K562 (cell line): ENCODE results near the gene KCP. TPM values are rescaled to one million over a fixed set of nuclear protein-coding genes. Genes with fewer than 3 reads are reported as not detected.

Source experiments
- DNMT1 ChIP-seq: fragments of 450-650 bp; IDR thresholded peaks from 2 replicates; pipeline ENCODE4 v1.6.1; 2016; ENCODE audit warnings: antibody characterized with exemption, mild to moderate bottlenecking
- RBBP5 ChIP-seq: fragments of 200-600 bp; sonication (generic); IDR thresholded peaks from 2 replicates; pipeline ENCODE4 v1.6.1; 2012; ENCODE audit warnings: borderline replicate concordance, mild to moderate bottlenecking, low read length, control low read depth, inconsistent platforms; ENCODE audit not compliant: insufficient read depth, poor library complexity, severe bottlenecking
- RFX1 ChIP-seq: fragments of 450-650 bp; IDR thresholded peaks from 2 replicates; pipeline ENCODE4 v1.6.1; 2016; ENCODE audit warnings: mild to moderate bottlenecking, moderate library complexity
- STAT5A ChIP-seq: IDR thresholded peaks from 2 replicates; pipeline ENCODE4 v1.6.1; 2012; ENCODE audit warnings: low read length, inconsistent platforms, borderline replicate concordance
- TSC22D4 ChIP-seq: fragments of 450-650 bp; IDR thresholded peaks from 2 replicates; pipeline ENCODE4 v1.6.1; 2016; ENCODE audit warnings: missing genetic modification characterization, missing biosample characterization, control low read depth
- ZNF124 ChIP-seq: sonication (generic); formaldehyde crosslinking; IDR thresholded peaks from 2 replicates; pipeline ENCODE4 v1.8.1; 2022; ENCODE audit warnings: missing genetic modification reagents
- polyA plus RNA-seq, 8 experiments: library from polyadenylated mRNA; depleted of rRNA in 4 of 8; stranded (reverse) in 5 of 8; unstranded in 3 of 8; fragments of >200 nt; fragmentation: Nextera tagmentation in 2 of 8; fragmentation: Illumina TruSeq in 1 of 8; extraction: Ambion mirVana in 2 of 8; extraction: Trizol in 1 of 8; gene quantifications; 2 replicates each; pipeline versions ENCODE4 v1.2.1 to v1.2.3, GENCODE V29; 2011 to 2014; ENCODE audit warnings: inconsistent platforms in 1 of 8, missing spikeins in 1 of 8
- total RNA-seq, 7 experiments: library from RNA; depleted of rRNA in 6 of 7; stranded (reverse); fragments of >200 nt in 6 of 7; fragmentation: Illumina TruSeq in 2 of 7; extraction: Trizol in 2 of 7; gene quantifications; 2 replicates each; pipeline versions ENCODE4 v1.2.1 to v1.2.3, GENCODE V29; 2011 to 2021; ENCODE audit warnings: low replicate concordance in 1 of 7
- TF ChIP-seq, protein P1 (sequence below): fragments of 450-650 bp; IDR thresholded peaks from 2 replicates; pipeline ENCODE4 v1.6.1; 2017; ENCODE audit warnings: antibody characterized with exemption, mild to moderate bottlenecking
- TF ChIP-seq, protein P2 (sequence below): fragments of 200-600 bp; sonication (generic); IDR thresholded peaks from one replicate; pipeline ENCODE4 v1.6.1; 2012; ENCODE audit warnings: mild to moderate bottlenecking, low read depth, low read length, inconsistent platforms
- TF ChIP-seq, protein P3 (sequence below), 2 experiments: fragments of 450-650 bp in 1 of 2; sonication (generic) in 1 of 2; formaldehyde crosslinking in 1 of 2; IDR thresholded peaks in 1 of 2; conservative IDR thresholded peaks in 1 of 2; 2 replicates each; pipeline versions ENCODE4 v1.6.1 to v1.8.1; 2016 to 2023; ENCODE audit warnings: mild to moderate bottlenecking in 2 of 2, moderate library complexity in 2 of 2, inconsistent platforms in 1 of 2, missing genetic modification reagents in 1 of 2

KCP gene
- total and polyA plus RNA-seq, 9 of the 15 experiments (the other 6 are each of a cell fraction or from before 2014, with no cell fraction given), result 0.06 to 0.17 (median 0.12) TPM; not detected in 3

DNA sequence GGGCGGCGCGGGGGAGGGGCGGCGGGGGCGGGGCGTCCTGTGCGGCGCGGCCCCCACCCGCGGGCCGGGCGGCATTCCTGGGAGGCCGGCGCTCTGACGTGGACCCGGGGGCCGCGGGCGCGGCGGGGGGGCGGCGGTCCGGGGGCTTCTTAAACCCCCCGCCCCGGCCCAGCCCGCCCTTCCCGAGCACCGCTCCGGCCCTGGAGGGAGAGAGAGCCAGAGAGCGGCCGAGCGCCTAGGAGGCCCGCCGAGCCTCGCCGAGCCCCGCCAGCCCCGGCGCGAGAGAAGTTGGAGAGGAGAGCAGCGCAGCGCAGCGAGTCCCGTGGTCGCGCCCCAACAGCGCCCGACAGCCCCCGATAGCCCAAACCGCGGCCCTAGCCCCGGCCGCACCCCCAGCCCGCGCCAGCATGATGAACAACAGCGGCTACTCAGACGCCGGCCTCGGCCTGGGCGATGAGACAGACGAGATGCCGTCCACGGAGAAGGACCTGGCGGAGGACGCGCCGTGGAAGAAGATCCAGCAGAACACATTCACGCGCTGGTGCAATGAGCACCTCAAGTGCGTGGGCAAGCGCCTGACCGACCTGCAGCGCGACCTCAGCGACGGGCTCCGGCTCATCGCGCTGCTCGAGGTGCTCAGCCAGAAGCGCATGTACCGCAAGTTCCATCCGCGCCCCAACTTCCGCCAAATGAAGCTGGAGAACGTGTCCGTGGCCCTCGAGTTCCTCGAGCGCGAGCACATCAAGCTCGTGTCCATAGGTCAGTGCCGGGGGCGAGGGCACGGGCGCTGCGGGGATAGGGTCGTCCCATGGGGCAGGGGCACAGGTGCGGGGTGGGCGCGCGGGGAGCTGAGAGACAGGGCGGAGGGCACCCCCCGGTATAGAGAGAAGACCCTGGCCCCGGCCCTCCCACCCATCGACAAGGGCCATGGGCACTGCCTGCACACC lies 80.0 kb downstream of the KCP start, which contains the start of gene FLNC (continued):
- TF ChIP-seq RFX1, result no peak
- peak; percentile 86 for TF ChIP-seq RBBP5
- TF ChIP-seq, protein P1, sequence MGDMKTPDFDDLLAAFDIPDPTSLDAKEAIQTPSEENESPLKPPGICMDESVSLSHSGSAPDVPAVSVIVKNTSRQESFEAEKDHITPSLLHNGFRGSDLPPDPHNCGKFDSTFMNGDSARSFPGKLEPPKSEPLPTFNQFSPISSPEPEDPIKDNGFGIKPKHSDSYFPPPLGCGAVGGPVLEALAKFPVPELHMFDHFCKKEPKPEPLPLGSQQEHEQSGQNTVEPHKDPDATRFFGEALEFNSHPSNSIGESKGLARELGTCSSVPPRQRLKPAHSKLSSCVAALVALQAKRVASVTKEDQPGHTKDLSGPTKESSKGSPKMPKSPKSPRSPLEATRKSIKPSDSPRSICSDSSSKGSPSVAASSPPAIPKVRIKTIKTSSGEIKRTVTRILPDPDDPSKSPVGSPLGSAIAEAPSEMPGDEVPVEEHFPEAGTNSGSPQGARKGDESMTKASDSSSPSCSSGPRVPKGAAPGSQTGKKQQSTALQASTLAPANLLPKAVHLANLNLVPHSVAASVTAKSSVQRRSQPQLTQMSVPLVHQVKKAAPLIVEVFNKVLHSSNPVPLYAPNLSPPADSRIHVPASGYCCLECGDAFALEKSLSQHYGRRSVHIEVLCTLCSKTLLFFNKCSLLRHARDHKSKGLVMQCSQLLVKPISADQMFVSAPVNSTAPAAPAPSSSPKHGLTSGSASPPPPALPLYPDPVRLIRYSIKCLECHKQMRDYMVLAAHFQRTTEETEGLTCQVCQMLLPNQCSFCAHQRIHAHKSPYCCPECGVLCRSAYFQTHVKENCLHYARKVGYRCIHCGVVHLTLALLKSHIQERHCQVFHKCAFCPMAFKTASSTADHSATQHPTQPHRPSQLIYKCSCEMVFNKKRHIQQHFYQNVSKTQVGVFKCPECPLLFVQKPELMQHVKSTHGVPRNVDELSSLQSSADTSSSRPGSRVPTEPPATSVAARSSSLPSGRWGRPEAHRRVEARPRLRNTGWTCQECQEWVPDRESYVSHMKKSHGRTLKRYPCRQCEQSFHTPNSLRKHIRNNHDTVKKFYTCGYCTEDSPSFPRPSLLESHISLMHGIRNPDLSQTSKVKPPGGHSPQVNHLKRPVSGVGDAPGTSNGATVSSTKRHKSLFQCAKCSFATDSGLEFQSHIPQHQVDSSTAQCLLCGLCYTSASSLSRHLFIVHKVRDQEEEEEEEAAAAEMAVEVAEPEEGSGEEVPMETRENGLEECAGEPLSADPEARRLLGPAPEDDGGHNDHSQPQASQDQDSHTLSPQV, result peak; percentile 54
- TF ChIP-seq DNMT1, result no peak
- no peak for TF ChIP-seq STAT5A
- TF ChIP-seq, protein P2, sequence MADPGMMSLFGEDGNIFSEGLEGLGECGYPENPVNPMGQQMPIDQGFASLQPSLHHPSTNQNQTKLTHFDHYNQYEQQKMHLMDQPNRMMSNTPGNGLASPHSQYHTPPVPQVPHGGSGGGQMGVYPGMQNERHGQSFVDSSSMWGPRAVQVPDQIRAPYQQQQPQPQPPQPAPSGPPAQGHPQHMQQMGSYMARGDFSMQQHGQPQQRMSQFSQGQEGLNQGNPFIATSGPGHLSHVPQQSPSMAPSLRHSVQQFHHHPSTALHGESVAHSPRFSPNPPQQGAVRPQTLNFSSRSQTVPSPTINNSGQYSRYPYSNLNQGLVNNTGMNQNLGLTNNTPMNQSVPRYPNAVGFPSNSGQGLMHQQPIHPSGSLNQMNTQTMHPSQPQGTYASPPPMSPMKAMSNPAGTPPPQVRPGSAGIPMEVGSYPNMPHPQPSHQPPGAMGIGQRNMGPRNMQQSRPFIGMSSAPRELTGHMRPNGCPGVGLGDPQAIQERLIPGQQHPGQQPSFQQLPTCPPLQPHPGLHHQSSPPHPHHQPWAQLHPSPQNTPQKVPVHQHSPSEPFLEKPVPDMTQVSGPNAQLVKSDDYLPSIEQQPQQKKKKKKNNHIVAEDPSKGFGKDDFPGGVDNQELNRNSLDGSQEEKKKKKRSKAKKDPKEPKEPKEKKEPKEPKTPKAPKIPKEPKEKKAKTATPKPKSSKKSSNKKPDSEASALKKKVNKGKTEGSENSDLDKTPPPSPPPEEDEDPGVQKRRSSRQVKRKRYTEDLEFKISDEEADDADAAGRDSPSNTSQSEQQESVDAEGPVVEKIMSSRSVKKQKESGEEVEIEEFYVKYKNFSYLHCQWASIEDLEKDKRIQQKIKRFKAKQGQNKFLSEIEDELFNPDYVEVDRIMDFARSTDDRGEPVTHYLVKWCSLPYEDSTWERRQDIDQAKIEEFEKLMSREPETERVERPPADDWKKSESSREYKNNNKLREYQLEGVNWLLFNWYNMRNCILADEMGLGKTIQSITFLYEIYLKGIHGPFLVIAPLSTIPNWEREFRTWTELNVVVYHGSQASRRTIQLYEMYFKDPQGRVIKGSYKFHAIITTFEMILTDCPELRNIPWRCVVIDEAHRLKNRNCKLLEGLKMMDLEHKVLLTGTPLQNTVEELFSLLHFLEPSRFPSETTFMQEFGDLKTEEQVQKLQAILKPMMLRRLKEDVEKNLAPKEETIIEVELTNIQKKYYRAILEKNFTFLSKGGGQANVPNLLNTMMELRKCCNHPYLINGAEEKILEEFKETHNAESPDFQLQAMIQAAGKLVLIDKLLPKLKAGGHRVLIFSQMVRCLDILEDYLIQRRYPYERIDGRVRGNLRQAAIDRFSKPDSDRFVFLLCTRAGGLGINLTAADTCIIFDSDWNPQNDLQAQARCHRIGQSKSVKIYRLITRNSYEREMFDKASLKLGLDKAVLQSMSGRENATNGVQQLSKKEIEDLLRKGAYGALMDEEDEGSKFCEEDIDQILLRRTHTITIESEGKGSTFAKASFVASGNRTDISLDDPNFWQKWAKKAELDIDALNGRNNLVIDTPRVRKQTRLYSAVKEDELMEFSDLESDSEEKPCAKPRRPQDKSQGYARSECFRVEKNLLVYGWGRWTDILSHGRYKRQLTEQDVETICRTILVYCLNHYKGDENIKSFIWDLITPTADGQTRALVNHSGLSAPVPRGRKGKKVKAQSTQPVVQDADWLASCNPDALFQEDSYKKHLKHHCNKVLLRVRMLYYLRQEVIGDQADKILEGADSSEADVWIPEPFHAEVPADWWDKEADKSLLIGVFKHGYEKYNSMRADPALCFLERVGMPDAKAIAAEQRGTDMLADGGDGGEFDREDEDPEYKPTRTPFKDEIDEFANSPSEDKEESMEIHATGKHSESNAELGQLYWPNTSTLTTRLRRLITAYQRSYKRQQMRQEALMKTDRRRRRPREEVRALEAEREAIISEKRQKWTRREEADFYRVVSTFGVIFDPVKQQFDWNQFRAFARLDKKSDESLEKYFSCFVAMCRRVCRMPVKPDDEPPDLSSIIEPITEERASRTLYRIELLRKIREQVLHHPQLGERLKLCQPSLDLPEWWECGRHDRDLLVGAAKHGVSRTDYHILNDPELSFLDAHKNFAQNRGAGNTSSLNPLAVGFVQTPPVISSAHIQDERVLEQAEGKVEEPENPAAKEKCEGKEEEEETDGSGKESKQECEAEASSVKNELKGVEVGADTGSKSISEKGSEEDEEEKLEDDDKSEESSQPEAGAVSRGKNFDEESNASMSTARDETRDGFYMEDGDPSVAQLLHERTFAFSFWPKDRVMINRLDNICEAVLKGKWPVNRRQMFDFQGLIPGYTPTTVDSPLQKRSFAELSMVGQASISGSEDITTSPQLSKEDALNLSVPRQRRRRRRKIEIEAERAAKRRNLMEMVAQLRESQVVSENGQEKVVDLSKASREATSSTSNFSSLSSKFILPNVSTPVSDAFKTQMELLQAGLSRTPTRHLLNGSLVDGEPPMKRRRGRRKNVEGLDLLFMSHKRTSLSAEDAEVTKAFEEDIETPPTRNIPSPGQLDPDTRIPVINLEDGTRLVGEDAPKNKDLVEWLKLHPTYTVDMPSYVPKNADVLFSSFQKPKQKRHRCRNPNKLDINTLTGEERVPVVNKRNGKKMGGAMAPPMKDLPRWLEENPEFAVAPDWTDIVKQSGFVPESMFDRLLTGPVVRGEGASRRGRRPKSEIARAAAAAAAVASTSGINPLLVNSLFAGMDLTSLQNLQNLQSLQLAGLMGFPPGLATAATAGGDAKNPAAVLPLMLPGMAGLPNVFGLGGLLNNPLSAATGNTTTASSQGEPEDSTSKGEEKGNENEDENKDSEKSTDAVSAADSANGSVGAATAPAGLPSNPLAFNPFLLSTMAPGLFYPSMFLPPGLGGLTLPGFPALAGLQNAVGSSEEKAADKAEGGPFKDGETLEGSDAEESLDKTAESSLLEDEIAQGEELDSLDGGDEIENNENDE, result no peak
- no peak for TF ChIP-seq ZNF124 (CRISPR knock-in tag)
- no peak for TF ChIP-seq TSC22D4 (tag)
- TF ChIP-seq, protein P3, sequence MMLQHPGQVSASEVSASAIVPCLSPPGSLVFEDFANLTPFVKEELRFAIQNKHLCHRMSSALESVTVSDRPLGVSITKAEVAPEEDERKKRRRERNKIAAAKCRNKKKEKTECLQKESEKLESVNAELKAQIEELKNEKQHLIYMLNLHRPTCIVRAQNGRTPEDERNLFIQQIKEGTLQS (IDR thresholded peaks at IDR 0.05), result no peak
- TF ChIP-seq, protein P3 (CRISPR knock-in tag; conservative IDR thresholded peaks at IDR 0.05), result no peak
